Caco-2 (cell line): ENCODE measurements around the gene ACTR1A. TPM values are rescaled to one million over a fixed set of nuclear protein-coding genes. Genes with fewer than 3 reads are reported as not detected.

Source experiments
- BruUV-seq: library from RNA; stranded (reverse); fragments of 400-500 nt; replicated peaks from 2 replicates; lab custom pipeline; 2021; lab: Mats Ljungman, UMichigan
- CTCF ChIA-PET: fragments of 300-600 bp; sonication (Branson Sonifier 250); formaldehyde crosslinking; loops from one replicate; lab custom pipeline; 2022; ENCODE audit warnings: antibody characterized with exemption; lab: Charles Lee
- POLR2A ChIA-PET: fragments of 300-600 bp; sonication (Branson Sonifier 250); formaldehyde crosslinking; loops from one replicate; lab custom pipeline; 2022; ENCODE audit warnings: antibody characterized with exemption; lab: Charles Lee
- DNase-seq, 2 experiments: peaks; one replicate each; pipeline versions ENCODE4 v3.0.0 to v3.0.0-alpha.2; 2020 to 2022
- H3K27me3 ChIP-seq: replicated peaks from 2 replicates; pipeline ENCODE4 v1.6.0; 2011; ENCODE audit warnings: low read length; ENCODE audit not compliant: control insufficient read depth, insufficient read depth
- H3K36me3 ChIP-seq: 2 replicates; pipeline ENCODE4 v1.5.1; 2011; ENCODE audit warnings: low read length; ENCODE audit not compliant: control insufficient read depth, insufficient read depth
- H3K4me1 ChIP-seq: fragments of 250-450 bp; sonication (Bioruptor Pico); 2 replicates; pipeline ENCODE4 v1.5.1; 2020; ENCODE audit warnings: mild to moderate bottlenecking
- H3K4me3 ChIP-seq: 2 replicates; pipeline ENCODE4 v1.5.1; 2011; ENCODE audit warnings: low read depth, mild to moderate bottlenecking, control low read depth, low read length
- H3K9me3 ChIP-seq: fragments of 250-450 bp; sonication (Bioruptor Pico); 2 replicates; pipeline ENCODE4 v1.5.1; 2020; ENCODE audit warnings: mild to moderate bottlenecking, moderate library complexity
- H3K27ac Mint-ChIP-seq: one replicate; pipeline ENCODE4 v1.8.0; 2022; ENCODE audit warnings: mixed read lengths; ENCODE audit not compliant: unreplicated experiment
- H3K27me3 Mint-ChIP-seq: one replicate; pipeline ENCODE4 v1.8.0; 2022; ENCODE audit warnings: mixed read lengths; ENCODE audit not compliant: insufficient read depth, unreplicated experiment
- H3K36me3 Mint-ChIP-seq: one replicate; pipeline ENCODE4 v1.8.0; 2022; ENCODE audit warnings: mild to moderate bottlenecking, mixed read lengths; ENCODE audit not compliant: insufficient read depth, unreplicated experiment
- H3K4me1 Mint-ChIP-seq: one replicate; pipeline ENCODE4 v1.8.0; 2022; ENCODE audit warnings: low read depth, mixed read lengths; ENCODE audit not compliant: unreplicated experiment
- H3K4me3 Mint-ChIP-seq: one replicate; pipeline ENCODE4 v1.8.0; 2022; ENCODE audit warnings: mild to moderate bottlenecking, moderate library complexity, mixed read lengths; ENCODE audit not compliant: unreplicated experiment
- H3K9me3 Mint-ChIP-seq: one replicate; pipeline ENCODE4 v1.8.0; 2022; ENCODE audit warnings: mixed read lengths; ENCODE audit not compliant: unreplicated experiment
- intact Hi-C: fragments of 100-400 bp; cut with micrococcal nuclease; formaldehyde crosslinking; loops from one replicate; pipeline ENCODE4 v1.10.0; 2022; ENCODE audit not compliant: unreplicated experiment
- total RNA-seq: library from RNA; stranded (reverse); gene quantifications from 2 replicates; pipeline ENCODE4 v1.2.3, GENCODE V29; 2022
- TF ChIP-seq, protein P1 (sequence below), 2 experiments: fragments of 200-600 bp in 1 of 2; IDR thresholded peaks; 1 replicate in 1 of 2; 2 replicates in 1 of 2; pipeline versions ENCODE4 v1.5.1 to v1.8.0; 2011 to 2022; ENCODE audit warnings: antibody characterized with exemption in 1 of 2, control low read depth in 1 of 2, inconsistent platforms in 1 of 2, low read depth in 1 of 2, low read length in 1 of 2, mild to moderate bottlenecking in 1 of 2, moderate library complexity in 1 of 2; ENCODE audit not compliant: insufficient read depth in 1 of 2, severe bottlenecking in 1 of 2, unreplicated experiment in 1 of 2

Gene ACTR1A
- total RNA-seq, 1 experiment from 2014 or later = 65.9 TPM

DNA sequence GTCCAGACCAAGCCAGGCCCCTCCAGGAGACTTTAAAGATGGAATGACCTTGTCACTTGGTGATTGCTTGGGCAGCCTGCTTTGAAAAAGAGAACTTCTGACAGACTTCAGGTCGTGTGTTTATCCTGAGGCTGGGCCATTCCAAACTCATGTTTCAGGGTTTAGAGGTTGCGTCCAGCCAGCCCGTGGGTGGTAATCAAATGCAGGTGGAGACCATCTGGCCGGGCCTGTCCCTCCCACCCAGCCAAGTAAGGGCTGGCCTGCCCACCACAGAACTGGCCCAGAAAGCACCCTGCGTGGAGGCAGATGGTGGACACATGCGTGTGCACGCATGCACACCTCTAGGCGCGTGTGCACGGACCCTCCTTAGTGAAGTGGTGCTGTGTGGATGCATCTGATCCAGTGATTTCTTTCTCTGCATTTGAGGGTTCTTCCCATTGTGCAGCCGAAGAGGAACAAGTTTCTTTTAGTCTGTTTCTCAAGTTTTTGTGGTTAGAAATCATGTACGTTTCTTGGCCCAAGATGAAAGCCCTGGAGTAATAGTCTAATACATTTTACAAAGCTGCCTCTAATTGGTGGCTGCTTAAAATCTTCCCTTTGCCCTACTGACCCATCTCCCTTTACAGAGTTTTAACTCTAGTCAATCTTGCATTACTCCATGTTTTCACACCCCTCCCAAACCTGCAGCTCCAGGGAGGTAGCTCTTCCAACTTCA, 44.3 kb upstream of the ACTR1A start:
- no peak overlapping the region for H3K4me3 ChIP-seq
- no peak for DNase-seq
- intact Hi-C loops = no loop called here
- Mint-ChIP-seq H3K27me3 (no peaks in the 10 kb centered on the region), H3K4me1 (no peaks in the 10 kb centered on the region), H3K36me3 (peaks cover 10% of the 10 kb centered on the region), H3K9me3 (no peaks in the 10 kb centered on the region), H3K27ac (no peak overlapping the region), H3K4me3 (no peak overlapping the region)
- H3K36me3 ChIP-seq = peaks cover 1% of the 10 kb centered on the region; the same call in 1 of the 2 replicates
- no TSS peak for BruUV-seq
- ChIA-PET POLR2A (no interaction called here), CTCF (interaction anchor here (1.6 kb wide), 1 partner anchor 44 kb away, joined by 4 read pairs; the partner anchor contains the start of gene ACTR1A)
- H3K9me3 ChIP-seq = no peaks in the 10 kb centered on the region
- H3K27me3 ChIP-seq = no peaks in the 10 kb centered on the region
- TF ChIP-seq, protein P1, sequence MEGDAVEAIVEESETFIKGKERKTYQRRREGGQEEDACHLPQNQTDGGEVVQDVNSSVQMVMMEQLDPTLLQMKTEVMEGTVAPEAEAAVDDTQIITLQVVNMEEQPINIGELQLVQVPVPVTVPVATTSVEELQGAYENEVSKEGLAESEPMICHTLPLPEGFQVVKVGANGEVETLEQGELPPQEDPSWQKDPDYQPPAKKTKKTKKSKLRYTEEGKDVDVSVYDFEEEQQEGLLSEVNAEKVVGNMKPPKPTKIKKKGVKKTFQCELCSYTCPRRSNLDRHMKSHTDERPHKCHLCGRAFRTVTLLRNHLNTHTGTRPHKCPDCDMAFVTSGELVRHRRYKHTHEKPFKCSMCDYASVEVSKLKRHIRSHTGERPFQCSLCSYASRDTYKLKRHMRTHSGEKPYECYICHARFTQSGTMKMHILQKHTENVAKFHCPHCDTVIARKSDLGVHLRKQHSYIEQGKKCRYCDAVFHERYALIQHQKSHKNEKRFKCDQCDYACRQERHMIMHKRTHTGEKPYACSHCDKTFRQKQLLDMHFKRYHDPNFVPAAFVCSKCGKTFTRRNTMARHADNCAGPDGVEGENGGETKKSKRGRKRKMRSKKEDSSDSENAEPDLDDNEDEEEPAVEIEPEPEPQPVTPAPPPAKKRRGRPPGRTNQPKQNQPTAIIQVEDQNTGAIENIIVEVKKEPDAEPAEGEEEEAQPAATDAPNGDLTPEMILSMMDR (IDR thresholded peaks at IDR 0.05; ENCODE audit: insufficient read depth in 1 of 2, low read depth in 1 of 2, low read length in 1 of 2, severe bottlenecking in 1 of 2, unreplicated experiment in 1 of 2) = no peak
- H3K4me1 ChIP-seq = no peaks in the 10 kb centered on the region

DNA sequence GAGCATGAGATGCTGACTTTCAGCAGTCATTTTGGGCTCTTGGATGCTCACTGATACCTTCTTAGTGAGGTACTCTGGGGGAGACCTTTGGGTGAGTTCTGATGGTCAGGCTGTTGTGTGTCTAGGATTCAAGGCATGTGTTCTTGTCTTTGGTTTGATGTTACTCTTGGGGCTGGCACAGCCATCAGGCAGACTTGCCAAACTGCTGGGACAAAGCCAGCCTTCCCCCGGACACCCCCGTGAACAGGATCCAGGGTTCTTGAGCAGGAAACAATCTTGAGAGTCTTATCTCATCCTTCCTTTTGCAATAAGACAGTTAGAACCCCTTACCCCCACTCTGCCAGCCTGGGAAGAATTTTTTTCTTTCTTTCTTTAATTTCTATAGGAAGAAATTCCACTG, 43.5 kb upstream of the ACTR1A start:
- Histone ChIP-seq H3K4me3 (no peak overlapping the region), H3K9me3 (no peaks in the 10 kb centered on the region), H3K27me3 (no peaks in the 10 kb centered on the region), H3K36me3 (peaks cover 1% of the 10 kb centered on the region; the same call in 1 of the 2 replicates), H3K4me1 (no peaks in the 10 kb centered on the region)
- intact Hi-C loops = no loop called here
- TF ChIP-seq, protein P1 (IDR thresholded peaks at IDR 0.05; ENCODE audit: insufficient read depth in 1 of 2, low read depth in 1 of 2, low read length in 1 of 2, severe bottlenecking in 1 of 2, unreplicated experiment in 1 of 2) = no peak
- H3K27ac Mint-ChIP-seq = no peak overlapping the region
- ChIA-PET CTCF (no interaction called here), POLR2A (no interaction called here)
- BruUV-seq = no TSS peak
- no peaks in the 10 kb centered on the region for H3K9me3 Mint-ChIP-seq
- no peaks in the 10 kb centered on the region for H3K27me3 Mint-ChIP-seq
- H3K4me3 Mint-ChIP-seq = no peak overlapping the region
- DNase-seq = no peak
- H3K36me3 Mint-ChIP-seq = peaks cover 10% of the 10 kb centered on the region
- H3K4me1 Mint-ChIP-seq = no peaks in the 10 kb centered on the region

DNA sequence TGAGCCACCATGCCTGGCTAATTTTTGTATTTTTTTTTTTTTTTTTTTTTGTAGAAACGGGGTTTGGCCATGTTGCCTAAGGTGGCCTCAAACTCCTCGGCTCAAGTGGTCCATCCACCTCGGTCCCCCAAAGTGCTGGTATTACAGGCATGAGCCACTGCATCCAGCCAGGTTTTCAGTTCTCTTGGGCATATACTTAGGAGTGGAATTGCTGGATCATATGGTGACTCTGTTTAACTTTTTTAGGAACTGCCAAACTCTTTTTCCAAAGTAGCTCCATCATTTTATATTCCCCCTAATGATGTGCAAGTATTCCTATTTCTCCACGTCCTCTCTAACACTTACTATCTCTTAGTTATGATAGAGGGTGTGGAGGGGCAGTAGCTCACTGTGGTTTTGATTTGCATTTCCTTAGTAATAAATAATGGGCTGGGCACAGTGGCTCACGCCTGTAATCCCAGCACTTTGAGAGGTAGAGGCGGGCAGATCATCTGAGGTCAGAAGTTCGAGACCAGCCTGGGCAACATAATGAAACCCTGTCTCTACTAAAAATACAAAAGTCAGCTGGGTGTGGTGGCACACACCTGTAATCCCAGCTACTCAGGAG, 42.9 kb upstream of the ACTR1A start:
- H3K9me3 ChIP-seq = no peaks in the 10 kb centered on the region
- Mint-ChIP-seq H3K27me3 (no peaks in the 10 kb centered on the region), H3K4me1 (no peaks in the 10 kb centered on the region), H3K36me3 (peaks cover 10% of the 10 kb centered on the region), H3K9me3 (no peaks in the 10 kb centered on the region), H3K27ac (no peak overlapping the region), H3K4me3 (no peak overlapping the region)
- intact Hi-C loops = no loop called here
- BruUV-seq = no TSS peak
- TF ChIP-seq, protein P1 (IDR thresholded peaks at IDR 0.05; ENCODE audit: insufficient read depth in 1 of 2, low read depth in 1 of 2, low read length in 1 of 2, severe bottlenecking in 1 of 2, unreplicated experiment in 1 of 2) = no peak
- ChIA-PET POLR2A (no interaction called here), CTCF (no interaction called here)
- peaks cover 1% of the 10 kb centered on the region; the same call in 1 of the 2 replicates for H3K36me3 ChIP-seq
- no peaks in the 10 kb centered on the region for H3K4me1 ChIP-seq
- DNase-seq = no peak
- H3K27me3 ChIP-seq = no peaks in the 10 kb centered on the region
- H3K4me3 ChIP-seq = no peak overlapping the region
